Mesenchymal stem cell (in vitro differentiated cells and primary cell): ENCODE measurements around the gene GABPB1.

Experiments used
- DNase-seq: peaks from one replicate; pipeline ENCODE4 v3.0.0-alpha.2; 2013
- H2AFZ ChIP-seq: one replicate; pipeline ENCODE4 v1.6.1; 2013; ENCODE audit warnings: low read depth, mild to moderate bottlenecking, control low read depth, inconsistent platforms, low read length, moderate library complexity
- H2AK5ac ChIP-seq: 2 replicates; pipeline ENCODE4 v1.6.1; 2013; ENCODE audit warnings: low read length, moderate library complexity, mild to moderate bottlenecking, inconsistent platforms; ENCODE audit not compliant: severe bottlenecking
- H2BK120ac ChIP-seq: one replicate; pipeline ENCODE4 v1.6.1; 2013; ENCODE audit warnings: low read depth, mild to moderate bottlenecking, inconsistent platforms, low read length, moderate library complexity
- H2BK12ac ChIP-seq, 2 experiments: one replicate each; pipeline ENCODE4 v1.6.1; 2013; ENCODE audit warnings: inconsistent platforms in 2 of 2, low read length in 2 of 2, mild to moderate bottlenecking in 2 of 2, moderate library complexity in 2 of 2, control low read depth in 1 of 2
- H2BK15ac ChIP-seq: one replicate; pipeline ENCODE4 v1.6.1; 2013; ENCODE audit warnings: mild to moderate bottlenecking, low read depth, inconsistent platforms; ENCODE audit not compliant: poor library complexity, severe bottlenecking
- H2BK5ac ChIP-seq: 2 replicates; pipeline ENCODE4 v1.6.1; 2013; ENCODE audit warnings: low read depth, mild to moderate bottlenecking, low read length, control low read depth, inconsistent platforms; ENCODE audit not compliant: poor library complexity, severe bottlenecking
- H3K14ac ChIP-seq, 2 experiments: one replicate each; pipeline ENCODE4 v1.6.1; 2013; ENCODE audit warnings: inconsistent platforms in 2 of 2, low read length in 2 of 2, control low read depth in 1 of 2, mild to moderate bottlenecking in 1 of 2, moderate library complexity in 1 of 2
- H3K18ac ChIP-seq, 2 experiments: one replicate each; pipeline ENCODE4 v1.6.1; 2013; ENCODE audit warnings: inconsistent platforms in 2 of 2, low read length in 2 of 2, control low read depth in 1 of 2, low read depth in 1 of 2, mild to moderate bottlenecking in 1 of 2
- H3K23ac ChIP-seq, 2 experiments: one replicate each; pipeline ENCODE4 v1.6.1; 2013; ENCODE audit warnings: inconsistent platforms in 2 of 2, low read length in 2 of 2, mild to moderate bottlenecking in 2 of 2, moderate library complexity in 2 of 2, control low read depth in 1 of 2
- H3K27ac ChIP-seq: 2 replicates; pipeline ENCODE4 v1.5.1; 2013; ENCODE audit warnings: mild to moderate bottlenecking, moderate library complexity, low read length, control low read depth, inconsistent platforms; ENCODE audit not compliant: poor library complexity, severe bottlenecking
- H3K27me3 ChIP-seq, 2 experiments: 2 replicates each; pipeline versions ENCODE4 v1.6.1 to v1.7.0; 2013; ENCODE audit warnings: low read length in 2 of 2, mild to moderate bottlenecking in 2 of 2, moderate library complexity in 2 of 2, control low read depth in 1 of 2, inconsistent platforms in 1 of 2; ENCODE audit not compliant: control insufficient read depth in 1 of 2, insufficient read depth in 1 of 2
- H3K36me3 ChIP-seq, 2 experiments: 2 replicates each; pipeline versions ENCODE4 v1.6.1 to v1.7.0; 2013; ENCODE audit warnings: low read length in 2 of 2, control low read depth in 1 of 2, inconsistent platforms in 1 of 2, low read depth in 1 of 2, mild to moderate bottlenecking in 1 of 2; ENCODE audit not compliant: insufficient read depth in 2 of 2, control insufficient read depth in 1 of 2
- H3K4ac ChIP-seq, 2 experiments: one replicate each; pipeline ENCODE4 v1.6.1; 2013; ENCODE audit warnings: inconsistent platforms in 2 of 2, low read length in 2 of 2, mild to moderate bottlenecking in 2 of 2, moderate library complexity in 2 of 2, control low read depth in 1 of 2, low read depth in 1 of 2
- H3K4me1 ChIP-seq: 2 replicates; pipeline ENCODE4 v1.6.1; 2013; ENCODE audit warnings: low read depth, low read length, control low read depth; ENCODE audit not compliant: control insufficient read depth, insufficient read depth
- H3K4me2 ChIP-seq: 2 replicates; pipeline ENCODE4 v1.6.1; 2013; ENCODE audit warnings: low read length, mild to moderate bottlenecking, inconsistent platforms; ENCODE audit not compliant: poor library complexity, severe bottlenecking
- H3K4me3 ChIP-seq, 2 experiments: 2 replicates each; pipeline versions ENCODE4 v1.5.1 to v1.7.0; 2013; ENCODE audit warnings: low read length in 2 of 2, mild to moderate bottlenecking in 2 of 2, control low read depth in 1 of 2, low read depth in 1 of 2; ENCODE audit not compliant: insufficient read depth in 1 of 2
- H3K79me1 ChIP-seq: replicated peaks from 2 replicates; pipeline ENCODE4 v1.6.1; 2013; ENCODE audit warnings: mild to moderate bottlenecking, control low read depth, low read length, inconsistent platforms; ENCODE audit not compliant: poor library complexity, severe bottlenecking
- H3K9ac ChIP-seq: 2 replicates; pipeline ENCODE4 v1.7.0; 2013; ENCODE audit warnings: mild to moderate bottlenecking, low read length, moderate library complexity
- H3K9me3 ChIP-seq: 2 replicates; pipeline ENCODE4 v1.7.0; 2013; ENCODE audit warnings: mild to moderate bottlenecking, low read length; ENCODE audit not compliant: control insufficient read depth
- H4K8ac ChIP-seq: one replicate; pipeline ENCODE4 v1.6.1; 2013; ENCODE audit warnings: inconsistent platforms, mild to moderate bottlenecking, low read length, moderate library complexity
- H4K91ac ChIP-seq: one replicate; pipeline ENCODE4 v1.6.1; 2013; ENCODE audit warnings: mild to moderate bottlenecking, low read length, inconsistent platforms
- WGBS: methylation state at CpG from one replicate; pipeline ENCODE4 v1.1.7; 2013; ENCODE audit warnings: mixed read lengths; 5-methylcytosine and 5-hydroxymethylcytosine counted together

GABPB1 gene

DNA sequence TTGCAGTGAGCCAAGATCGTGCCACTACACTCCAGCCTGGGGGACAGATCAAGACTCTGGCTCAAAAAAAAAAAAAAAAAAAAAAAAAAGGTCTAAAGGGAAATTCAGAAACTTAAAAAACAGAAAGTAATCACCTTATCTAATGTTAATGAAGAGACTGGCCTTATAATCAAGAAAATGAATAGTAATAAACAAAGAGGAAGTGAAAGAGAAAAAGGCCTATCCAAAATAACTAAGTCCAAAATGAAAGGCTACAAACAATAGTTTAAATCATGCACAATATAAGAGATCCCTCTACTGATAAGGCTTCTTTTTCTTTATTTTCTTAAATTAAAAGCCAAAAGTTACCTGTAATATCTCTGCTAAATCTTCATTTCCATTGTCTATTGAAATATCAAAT, 52.4 kb downstream of the GABPB1 start:
- Histone ChIP-seq H2BK120ac (no peak overlapping the region), H3K27me3 (no peaks in the 10 kb centered on the region), H3K27ac (no peak overlapping the region), H2BK12ac (no peak overlapping the region), H4K8ac (no peak overlapping the region), H2AFZ (no peak overlapping the region), H4K91ac (no peak overlapping the region), H3K9ac (no peak overlapping the region), H3K23ac (no peak overlapping the region), H3K9me3 (peaks cover 7% of the 10 kb centered on the region), H3K14ac (no peak overlapping the region), H2AK5ac (no peak overlapping the region), H3K4me1 (no peaks in the 10 kb centered on the region), H3K4ac (no peak overlapping the region), H2BK15ac (no peak overlapping the region), H3K18ac (no peak overlapping the region), H3K79me1 (peaks cover 4% of the 10 kb centered on the region), H3K36me3 (peaks cover 12 to 38% of the 10 kb centered on the region in 2 experiments), H3K4me3 (no peak overlapping the region), H3K4me2 (no peak overlapping the region), H2BK5ac (no peak overlapping the region)
- DNase-seq, result no peak
- no CpG with 5 or more reads among the region's 1 CpG for whole genome bisulfite sequencing

DNA sequence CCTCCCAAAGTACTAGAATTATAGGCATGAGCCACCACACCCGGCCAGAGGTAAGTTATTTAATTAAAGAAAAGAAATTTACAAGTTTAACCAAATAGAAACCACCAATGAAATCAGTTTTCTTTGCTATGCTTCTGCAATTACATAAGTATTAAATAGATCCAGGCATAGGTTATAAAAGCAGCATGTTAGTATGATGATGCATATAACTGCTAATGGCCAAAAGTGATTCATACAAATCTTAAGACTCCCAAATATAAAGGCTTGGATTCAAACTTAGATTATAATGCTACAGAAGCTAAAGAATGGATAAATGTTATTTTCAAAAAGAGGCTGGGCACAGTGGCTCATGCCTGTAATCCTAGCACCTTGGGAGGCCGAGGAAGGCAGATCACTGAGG, 56.7 kb downstream of the GABPB1 start:
- H3K4me2 ChIP-seq, result no peak overlapping the region
- H4K8ac ChIP-seq, result no peak overlapping the region
- no peak overlapping the region for H3K4ac ChIP-seq
- DNase-seq, result no peak
- H2BK12ac ChIP-seq, result no peak overlapping the region
- H3K23ac ChIP-seq, result no peak overlapping the region
- H2BK5ac ChIP-seq, result no peak overlapping the region
- H3K18ac ChIP-seq, result no peak overlapping the region
- no peak overlapping the region for H4K91ac ChIP-seq
- no peak overlapping the region for H3K9ac ChIP-seq
- no peak overlapping the region for H2BK15ac ChIP-seq
- H3K79me1 ChIP-seq, result no peaks in the 10 kb centered on the region
- no peaks in the 10 kb centered on the region for H3K4me1 ChIP-seq
- no peak overlapping the region for H3K14ac ChIP-seq
- no peak overlapping the region for H3K27ac ChIP-seq
- no peak overlapping the region for H2AFZ ChIP-seq
- 100% methylated on average over 1 of the region's 2 CpGs for WGBS
- H3K27me3 ChIP-seq, result no peaks in the 10 kb centered on the region
- H3K36me3 ChIP-seq, result peaks cover 12 to 43% of the 10 kb centered on the region in 2 experiments
- no peaks in the 10 kb centered on the region for H3K9me3 ChIP-seq
- H2AK5ac ChIP-seq, result no peak overlapping the region
- H3K4me3 ChIP-seq, result no peak overlapping the region
- H2BK120ac ChIP-seq, result no peak overlapping the region

DNA sequence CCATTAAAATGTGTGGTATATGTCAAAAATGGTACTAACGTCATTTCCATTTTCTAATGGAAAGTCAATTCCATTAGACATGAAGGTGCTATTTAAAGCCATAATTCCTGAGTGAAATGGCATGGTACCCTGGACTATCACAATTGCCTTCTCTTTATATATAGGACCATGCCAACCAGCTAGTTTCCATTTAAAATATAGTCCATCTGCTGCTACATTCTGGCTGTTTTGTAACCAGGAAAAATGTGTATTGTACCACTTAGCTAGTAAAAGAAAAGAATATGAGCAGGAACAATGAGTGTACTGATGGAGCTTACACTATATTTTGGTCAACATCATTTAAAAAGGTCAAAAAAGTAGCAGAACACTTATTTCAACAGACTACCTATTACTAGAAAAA, 59.0 kb downstream of the GABPB1 start:
- H3K4me1 ChIP-seq, result no peaks in the 10 kb centered on the region
- no peak overlapping the region for H3K4ac ChIP-seq
- H2AK5ac ChIP-seq, result no peak overlapping the region
- H3K14ac ChIP-seq, result no peak overlapping the region
- no peaks in the 10 kb centered on the region for H3K9me3 ChIP-seq
- no peak overlapping the region for H2BK120ac ChIP-seq
- H4K91ac ChIP-seq, result no peak overlapping the region
- peaks cover 1% of the 10 kb centered on the region for H3K79me1 ChIP-seq
- H3K27ac ChIP-seq, result no peak overlapping the region
- H3K9ac ChIP-seq, result no peak overlapping the region
- H2AFZ ChIP-seq, result no peak overlapping the region
- H3K4me3 ChIP-seq, result no peak overlapping the region
- H3K18ac ChIP-seq, result no peak overlapping the region
- no peak overlapping the region for H2BK12ac ChIP-seq
- WGBS, result 100% methylated on average over 1 of the region's 1 CpG
- H4K8ac ChIP-seq, result no peak overlapping the region
- peaks cover 12 to 34% of the 10 kb centered on the region in 2 experiments for H3K36me3 ChIP-seq
- no peak overlapping the region for H3K4me2 ChIP-seq
- no peak for DNase-seq
- H2BK5ac ChIP-seq, result no peak overlapping the region
- H2BK15ac ChIP-seq, result no peak overlapping the region
- H3K27me3 ChIP-seq, result no peaks in the 10 kb centered on the region
- H3K23ac ChIP-seq, result no peak overlapping the region

DNA sequence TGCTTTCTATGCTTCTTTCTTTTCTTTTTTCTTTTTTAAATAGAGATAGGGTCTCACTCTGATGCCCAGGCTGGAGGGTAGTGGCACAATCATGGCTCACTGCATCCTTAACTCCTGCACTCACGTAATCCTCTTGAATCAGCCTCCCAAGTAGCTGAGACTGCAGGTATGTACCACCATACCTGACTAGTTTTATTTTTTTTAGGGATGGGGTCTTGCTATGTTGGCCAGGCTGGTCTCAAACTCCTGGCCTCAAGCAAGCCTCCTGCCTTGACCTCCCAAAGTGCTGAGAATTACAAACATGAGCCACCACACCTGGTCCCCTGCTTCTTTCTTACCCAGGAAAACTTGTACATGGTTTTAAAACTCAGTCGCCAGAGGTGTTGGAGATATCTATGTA, 65.2 kb downstream of the GABPB1 start:
- Histone ChIP-seq H2BK12ac (no peak overlapping the region), H3K23ac (no peak overlapping the region), H3K4me3 (no peak overlapping the region), H2AFZ (no peak overlapping the region), H2BK5ac (no peak overlapping the region), H3K36me3 (peaks cover 5 to 56% of the 10 kb centered on the region in 2 experiments), H3K9ac (no peak overlapping the region), H3K27ac (no peak overlapping the region), H3K79me1 (peaks cover 6% of the 10 kb centered on the region), H2AK5ac (no peak overlapping the region), H3K4ac (no peak overlapping the region), H2BK15ac (no peak overlapping the region), H3K27me3 (no peaks in the 10 kb centered on the region), H2BK120ac (no peak overlapping the region), H4K91ac (no peak overlapping the region), H3K14ac (no peak overlapping the region), H3K4me2 (no peak overlapping the region), H4K8ac (no peak overlapping the region), H3K18ac (no peak overlapping the region), H3K9me3 (no peaks in the 10 kb centered on the region), H3K4me1 (no peaks in the 10 kb centered on the region)
- DNase-seq, result no peak
- WGBS, result no CpG with 5 or more reads among the region's 2 CpGs
